HG03354 (cell line): Measurements from ENCODE around the gene PSMF1.

Experiments used
- ATAC-seq: cut with Tn5 transposase; IDR thresholded peaks from one replicate; pipeline ENCODE4 v1.9.1; 2021; ENCODE audit warnings: mild to moderate bottlenecking; ENCODE audit not compliant: unreplicated experiment, poor library complexity, severe bottlenecking

The PSMF1 gene, protein sequence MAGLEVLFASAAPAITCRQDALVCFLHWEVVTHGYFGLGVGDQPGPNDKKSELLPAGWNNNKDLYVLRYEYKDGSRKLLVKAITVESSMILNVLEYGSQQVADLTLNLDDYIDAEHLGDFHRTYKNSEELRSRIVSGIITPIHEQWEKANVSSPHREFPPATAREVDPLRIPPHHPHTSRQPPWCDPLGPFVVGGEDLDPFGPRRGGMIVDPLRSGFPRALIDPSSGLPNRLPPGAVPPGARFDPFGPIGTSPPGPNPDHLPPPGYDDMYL

DNA sequence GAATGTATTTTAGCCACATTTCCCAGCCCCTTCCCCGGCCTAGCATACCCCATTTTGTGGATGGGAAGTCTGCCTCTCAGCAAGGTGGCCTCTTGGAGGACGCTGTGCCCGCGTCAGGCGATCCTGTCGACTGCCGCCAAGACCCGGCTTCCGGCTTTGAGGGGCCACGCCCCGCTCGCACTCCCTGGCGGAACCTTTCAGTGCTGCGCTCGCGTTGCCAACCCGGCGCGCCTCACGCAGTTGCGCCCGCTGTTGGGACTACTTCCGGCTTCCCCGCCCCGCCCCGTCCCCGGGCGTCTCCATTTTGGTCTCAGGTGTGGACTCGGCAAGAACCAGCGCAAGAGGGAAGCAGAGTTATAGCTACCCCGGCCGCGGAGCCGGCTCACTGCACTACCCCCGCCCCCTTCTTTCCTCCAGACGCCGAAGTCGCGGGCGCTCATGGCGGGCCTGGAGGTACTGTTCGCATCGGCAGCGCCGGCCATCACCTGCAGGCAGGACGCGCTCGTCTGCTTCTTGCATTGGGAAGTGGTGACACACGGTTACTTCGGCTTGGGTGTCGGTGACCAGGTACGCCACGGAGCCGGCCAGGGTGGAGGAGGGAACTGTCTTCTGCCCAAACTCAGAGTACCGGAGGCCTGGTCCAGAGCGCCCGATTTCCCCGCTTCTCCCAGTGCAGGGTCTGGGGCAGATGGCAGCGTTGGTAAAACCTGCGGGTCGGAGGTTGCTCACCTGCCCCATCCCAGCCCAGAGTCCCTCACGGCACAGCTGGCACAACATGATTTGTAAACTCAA, at the start of gene PSMF1:
Gene PSMF1, plus strand, starts transcription at position 267 of the 792 bp plus-strand sequence. Its CDS starts 172 bp downstream, at position 439.
- peak; percentile 97 for ATAC-seq

DNA sequence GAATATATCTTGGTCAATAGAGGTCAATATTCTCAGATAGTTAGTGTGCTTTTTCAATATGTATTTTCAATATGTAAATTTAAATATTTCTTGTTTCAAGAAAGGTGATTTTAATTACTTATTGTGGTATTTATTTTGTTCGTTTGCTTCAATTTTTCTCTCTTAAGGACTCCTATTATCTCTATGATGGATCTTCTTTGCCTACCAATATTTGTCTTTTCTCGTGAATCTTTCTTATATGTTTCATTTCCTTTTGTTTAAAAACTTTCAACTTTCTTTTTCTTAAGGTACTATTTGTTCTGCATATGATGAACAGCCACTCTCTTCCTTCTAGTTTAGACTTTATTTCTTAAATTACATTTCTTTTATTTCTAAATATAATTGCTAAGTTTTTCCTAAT, 46.1 kb upstream of the PSMF1 start:
- ATAC-seq, result no peak

DNA sequence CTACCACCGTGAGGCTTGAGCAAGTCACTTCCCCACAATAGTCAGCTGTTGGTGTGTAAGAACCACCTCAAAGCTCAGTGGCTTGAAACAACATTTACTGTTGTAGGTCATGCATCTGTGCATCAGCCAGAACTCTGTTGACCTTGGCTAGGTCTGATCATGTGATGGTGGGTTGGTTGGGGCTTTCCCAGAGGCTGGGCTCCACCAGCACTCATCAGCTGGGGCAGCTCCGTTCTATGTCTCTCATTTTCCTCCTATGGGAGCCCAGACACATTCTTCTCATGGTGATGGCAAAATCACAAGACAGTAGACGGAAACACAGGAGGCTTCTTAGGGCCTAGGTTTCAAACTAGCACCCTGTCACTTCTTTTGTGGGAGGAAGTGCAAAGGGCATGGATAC, 42.8 kb upstream of the PSMF1 start:
- no peak for ATAC-seq

DNA sequence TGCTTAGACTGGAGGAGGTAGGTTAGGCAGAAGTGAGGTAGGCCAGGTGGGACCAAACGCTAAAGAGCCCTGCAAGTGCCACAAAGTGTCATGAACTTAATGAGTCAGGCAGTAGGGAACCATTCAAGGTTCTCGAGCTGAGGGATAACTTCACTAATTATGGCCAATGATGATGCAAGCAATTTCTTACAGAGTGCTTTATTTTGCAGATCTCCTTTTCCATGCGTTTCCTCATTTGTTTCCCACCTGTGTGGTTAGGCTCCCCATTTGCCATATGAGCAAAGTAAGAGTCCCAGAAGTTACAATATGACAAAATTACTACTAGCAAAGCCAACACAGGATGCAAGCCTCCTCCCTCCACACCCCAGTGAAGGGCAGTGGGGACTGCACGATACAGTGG, 36.5 kb upstream of the PSMF1 start:
- no peak for ATAC-seq

DNA sequence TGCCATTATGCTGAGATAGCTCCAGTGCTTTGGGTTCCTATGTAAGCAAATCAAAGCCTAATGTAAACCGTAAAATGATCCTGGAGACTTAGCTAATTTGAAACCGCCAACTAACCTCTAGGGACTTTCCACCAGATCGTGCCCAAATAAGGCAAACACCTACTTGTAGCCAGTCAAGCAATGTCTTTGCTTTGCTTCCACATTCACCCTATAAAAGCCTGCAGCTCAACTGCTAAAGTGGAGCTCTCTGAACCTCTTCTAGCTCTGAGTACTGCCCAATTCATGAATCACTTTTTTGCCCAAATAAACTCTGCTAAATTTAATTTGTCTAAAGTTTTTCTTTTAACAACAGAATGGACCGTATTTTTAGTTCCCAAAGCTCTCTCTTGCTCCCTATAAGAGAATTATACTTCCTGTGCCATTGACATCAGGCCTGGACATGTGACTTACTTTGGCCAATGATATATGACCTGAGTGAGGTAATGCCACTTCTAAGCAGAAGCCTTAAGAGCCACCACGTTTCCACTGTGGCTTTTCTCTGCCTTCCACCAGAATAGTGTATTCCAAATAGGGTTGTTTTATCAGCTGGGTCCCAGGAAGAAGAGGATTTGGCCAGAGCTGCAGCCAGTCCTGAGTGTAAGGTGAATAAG, 34.8 kb upstream of the PSMF1 start:
- ATAC-seq, result no peak

DNA sequence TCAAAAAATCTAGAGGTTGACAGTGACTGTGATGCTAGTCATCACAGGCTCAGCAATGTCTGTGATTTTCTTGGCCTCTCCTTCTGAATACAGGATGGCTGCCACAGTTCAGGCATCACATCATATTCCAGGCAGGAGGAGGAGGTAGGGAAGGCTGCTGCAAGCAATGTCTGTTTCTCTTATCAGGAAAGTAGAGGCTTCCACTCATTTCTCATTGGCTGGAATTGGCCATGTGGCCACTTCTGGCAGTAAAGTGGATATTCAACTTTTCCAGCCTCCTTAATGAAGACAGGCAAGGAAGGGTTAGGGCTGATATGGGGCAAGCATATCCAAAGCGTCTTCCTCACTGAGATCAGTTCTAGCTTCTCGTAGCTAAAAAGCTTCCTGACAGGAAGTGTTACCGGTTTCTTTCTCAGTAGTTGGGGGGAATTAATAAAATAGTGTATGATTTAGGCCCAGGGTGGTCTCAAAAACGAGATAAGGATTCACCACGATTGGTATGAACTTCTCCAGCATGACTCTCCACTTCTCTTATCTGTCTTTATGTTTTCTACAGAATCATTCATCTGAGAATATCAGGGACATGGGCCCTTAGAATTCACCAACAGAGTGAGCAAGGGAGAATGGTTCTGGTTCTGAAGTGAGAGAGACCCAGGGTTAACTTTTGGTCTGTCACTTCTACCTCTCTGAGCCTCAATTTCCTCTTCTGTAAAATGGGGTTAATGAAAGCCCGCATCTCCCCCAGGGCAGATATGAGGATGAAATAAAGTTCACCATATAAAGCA, 32.7 kb upstream of the PSMF1 start:
- no peak for ATAC-seq

DNA sequence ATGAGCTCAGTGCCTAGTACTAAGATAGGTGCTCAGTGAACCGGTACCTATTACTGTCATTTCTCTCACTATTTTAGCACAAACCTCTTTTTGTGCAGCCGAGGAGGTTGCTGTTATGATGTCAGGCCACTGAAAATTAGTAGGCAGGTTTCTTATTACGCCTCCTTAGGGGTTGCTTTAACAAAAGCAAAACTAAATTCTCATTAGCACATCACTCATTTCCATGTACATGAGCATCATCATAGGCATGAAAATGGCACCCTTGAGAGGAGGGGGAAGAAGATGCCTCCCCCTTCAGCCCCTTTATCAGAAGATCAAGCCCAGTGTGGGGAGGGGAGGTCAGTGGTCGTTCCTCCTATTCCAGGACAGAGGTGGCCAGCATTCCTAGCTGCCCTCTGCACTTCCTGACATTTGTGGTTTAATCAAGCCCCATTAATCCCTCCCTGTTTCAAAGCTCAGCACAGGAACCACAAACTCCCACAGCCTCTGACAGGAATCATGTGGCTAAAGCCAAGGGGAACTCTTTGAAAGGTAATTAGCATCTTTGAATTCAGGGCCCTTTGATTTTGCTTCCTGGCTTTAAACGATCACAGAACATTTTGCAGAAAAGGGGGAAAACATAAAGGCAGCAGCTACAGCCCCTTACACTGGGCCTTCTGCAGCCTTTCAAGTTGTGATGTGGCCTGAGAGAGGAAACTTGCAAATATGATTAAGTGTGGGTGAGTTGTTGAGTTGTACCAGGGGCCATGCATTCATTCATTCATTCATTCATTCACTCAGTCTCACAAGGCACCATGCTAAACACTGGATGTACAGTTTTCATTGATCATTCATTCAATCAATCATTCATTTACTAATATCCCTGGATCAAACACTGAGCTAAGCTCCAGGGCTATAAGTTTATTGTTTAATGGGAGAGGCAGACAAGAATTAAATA, 31.9 kb upstream of the PSMF1 start:
- ATAC-seq, result no peak

DNA sequence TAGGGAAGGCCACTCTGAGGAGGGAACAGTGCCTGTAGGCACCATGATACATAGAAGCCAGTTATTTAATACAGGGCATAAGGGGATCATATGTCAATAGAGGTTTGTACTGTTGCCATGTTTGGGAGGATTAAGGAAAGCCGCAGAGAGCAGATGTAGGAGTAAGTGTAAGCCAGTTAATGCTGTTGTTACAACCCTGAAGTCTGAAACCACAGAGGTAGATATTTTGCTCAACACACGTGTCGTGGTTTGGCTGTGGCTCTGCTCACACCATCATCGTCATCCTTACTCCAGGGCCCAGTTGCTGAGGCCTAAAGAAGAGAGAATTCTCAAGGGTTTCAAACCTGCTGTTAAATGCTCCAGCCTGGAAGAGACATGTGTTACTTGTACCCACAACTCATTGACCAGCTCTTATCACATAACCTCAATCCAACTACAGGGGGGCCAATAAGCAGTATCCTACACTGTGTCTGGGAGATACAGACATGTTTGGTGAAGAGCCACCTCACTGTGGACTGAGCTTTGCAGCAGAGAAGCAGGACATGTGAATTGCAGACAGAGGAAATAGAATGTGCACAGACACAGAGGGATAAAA, 31.0 kb upstream of the PSMF1 start:
- ATAC-seq, result no peak

DNA sequence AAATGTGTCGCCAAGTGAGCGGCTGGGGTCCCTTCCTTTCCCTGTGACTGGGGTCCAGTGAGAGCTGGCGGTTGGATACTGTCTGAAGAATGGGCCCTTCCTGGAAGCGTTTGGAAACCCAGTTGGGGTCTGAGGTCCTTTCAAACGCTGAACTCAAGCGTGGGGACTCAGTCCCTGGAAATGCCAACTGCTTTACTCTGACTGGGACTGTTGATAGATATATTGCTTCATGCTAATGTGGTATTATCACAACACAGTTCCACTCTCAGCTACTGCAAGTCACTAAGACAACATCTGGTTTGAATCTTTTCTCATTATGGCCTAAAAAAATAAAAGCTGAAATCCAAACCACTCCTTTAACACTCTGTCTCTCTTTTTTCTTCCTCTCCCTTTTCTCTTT, 23.7 kb upstream of the PSMF1 start:
- no peak for ATAC-seq

DNA sequence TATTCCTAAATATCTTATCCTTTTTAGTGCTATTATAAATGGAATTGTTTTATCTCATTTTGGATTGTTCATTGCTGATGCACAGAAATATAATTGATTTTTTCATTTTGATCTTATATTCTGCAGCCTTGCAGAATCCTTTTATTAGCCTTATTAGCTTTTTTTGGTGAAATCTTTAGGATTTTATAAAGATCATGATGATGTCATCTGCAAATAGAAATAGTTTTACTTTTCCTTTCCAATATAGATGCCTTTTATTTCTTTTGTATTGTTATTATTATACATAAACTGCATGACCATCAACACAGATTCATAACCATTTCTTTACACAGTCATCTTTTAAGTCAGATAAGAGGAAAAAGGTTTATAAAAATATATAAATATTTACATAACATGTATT, 16.9 kb upstream of the PSMF1 start:
- ATAC-seq, result no peak

DNA sequence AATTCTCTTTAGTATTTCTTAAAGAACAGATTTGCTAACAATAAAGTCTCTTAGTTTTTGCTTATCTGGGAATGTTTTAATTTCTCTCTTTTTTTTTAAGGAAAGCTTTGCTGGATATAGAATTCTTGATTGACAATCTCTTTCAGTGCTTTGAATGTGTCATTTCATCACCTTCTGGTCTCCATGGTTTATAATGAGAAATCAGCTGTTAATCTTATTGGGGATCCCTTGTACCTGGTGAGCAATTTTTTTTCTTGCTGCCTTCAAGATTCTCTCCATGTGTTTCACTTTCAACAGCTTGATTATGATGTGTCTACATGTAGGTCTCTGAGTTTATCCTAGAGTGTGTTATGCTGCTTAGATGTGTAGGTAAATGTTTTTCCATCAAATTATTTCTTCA, 16.4 kb upstream of the PSMF1 start:
- ATAC-seq, result no peak

DNA sequence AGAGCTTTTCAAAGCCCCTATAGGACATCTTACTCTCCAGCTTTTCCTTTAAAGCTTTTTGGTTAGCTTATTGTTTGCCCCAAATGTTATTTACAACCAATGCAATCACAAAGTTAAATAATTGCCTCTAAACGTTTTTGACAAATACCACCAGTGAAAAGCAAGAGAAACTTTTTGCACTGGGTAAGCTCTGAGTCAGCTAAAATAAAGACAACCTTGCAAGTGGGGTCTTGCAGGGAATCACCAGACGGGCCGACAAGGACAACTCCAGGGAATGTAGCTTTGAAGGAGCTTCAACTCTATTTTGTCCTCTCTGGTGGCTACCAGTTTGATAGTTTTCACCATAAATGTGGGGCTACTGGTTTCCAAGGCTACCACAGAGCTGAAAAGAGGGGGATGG, 14.7 kb upstream of the PSMF1 start:
- no peak for ATAC-seq

DNA sequence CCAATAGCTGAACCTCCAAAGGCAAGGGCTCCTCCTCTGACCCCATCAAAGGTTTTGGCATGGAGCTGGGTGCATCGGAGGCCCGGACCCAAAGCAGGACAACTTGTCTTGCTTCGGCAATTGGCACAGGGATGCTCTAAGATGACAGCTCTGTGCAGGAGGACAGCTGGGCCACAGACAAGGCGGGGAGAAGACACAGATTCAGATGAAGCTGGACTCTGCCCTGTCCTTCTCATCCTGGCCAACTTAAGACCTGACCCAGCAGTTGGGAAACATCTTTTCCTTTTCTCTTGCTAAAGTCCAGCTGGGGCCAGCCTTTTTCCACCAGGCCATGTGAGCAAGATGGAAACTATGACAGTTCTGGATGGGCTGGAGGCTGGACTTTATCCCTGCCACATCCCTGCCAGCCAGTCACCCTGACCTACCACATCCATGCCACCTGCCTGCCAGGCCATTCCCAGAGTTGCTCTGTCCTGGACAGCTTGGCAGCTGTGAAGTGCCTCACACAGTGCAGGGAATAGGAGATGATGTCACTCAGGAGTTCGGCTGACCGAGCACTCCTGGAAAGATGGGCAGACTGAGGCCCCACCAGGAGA, 12.7 kb upstream of the PSMF1 start:
- ATAC-seq, result no peak

DNA sequence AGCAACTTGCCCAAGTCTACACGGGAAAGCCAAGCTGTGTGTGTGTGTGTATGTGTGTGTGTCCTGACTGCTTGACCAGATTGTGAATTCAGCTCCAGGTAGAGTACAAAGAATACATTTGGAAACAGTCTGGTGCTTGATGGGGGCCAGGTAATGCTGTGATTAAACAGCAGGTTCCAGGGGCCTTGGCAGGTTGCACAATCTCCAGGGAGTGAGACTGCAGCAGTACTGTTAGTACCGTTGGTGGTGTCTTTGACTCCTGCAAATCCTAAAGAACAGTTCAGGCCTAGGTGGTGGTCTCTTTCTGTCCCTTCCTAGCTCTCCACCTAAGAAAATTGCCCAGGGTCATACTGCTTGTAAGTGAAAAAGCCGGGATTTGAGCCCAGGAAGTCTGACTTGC, 11.2 kb upstream of the PSMF1 start:
- no peak for ATAC-seq

DNA sequence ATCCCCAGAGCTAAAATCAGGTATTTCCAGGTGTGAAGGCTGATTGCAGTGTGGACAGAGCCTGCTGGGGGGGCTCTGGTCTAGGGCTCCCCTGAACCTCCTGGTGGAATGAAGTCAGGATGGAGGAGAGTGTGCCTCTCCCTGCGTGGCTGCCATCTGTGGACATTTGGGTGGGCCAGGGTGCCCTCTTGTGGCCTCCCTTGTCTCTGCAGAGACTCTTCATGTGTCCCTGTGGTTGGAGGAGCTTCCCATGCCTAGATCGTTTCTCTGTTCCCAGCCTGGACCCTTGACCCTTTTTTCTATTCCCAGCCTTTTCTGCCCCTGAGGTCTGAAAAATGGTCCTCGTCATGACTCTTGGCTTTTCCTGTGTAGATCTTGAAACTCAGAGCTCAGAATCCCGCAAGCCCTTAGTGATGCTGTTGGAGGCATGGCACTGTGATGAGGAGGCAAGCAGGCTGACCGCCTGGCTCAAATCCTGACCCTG, 9.9 kb upstream of the PSMF1 start:
- ATAC-seq, result no peak

DNA sequence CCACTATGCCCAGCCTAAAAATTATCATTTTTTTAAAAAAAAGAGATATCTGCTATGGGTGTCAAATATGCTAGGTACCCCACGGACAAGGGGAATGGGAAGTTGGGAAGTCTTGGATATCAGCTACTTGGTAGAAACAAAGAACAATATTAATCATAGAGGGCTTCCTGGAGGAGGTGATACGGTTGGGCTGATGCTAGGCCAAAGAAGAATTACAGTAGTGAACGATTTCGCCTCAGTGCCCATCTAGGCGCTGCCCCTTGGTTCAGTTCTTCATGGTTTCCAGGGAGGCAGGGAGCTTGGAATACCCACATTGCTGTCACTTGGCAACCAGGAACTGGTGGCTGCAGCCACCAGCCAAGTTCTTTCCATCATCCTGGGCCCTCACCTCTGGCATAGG, 5.5 kb upstream of the PSMF1 start:
- no peak for ATAC-seq

DNA sequence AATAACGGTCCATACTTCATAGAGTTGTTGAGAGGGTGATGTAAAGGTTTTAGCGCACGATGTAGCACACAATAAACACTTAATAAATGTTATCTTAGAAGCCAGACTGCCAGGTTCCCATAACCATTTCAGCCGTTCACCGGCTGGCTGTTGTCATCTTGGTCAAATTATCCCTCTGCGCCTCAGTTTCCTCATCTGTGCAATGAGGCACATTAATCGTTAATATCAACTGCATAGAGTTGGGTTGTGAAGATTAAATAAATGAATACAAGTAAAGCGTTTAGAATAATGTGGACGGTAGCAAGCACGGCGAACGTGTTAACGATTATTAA, 432 bp upstream of the PSMF1 start:
- no peak for ATAC-seq

DNA sequence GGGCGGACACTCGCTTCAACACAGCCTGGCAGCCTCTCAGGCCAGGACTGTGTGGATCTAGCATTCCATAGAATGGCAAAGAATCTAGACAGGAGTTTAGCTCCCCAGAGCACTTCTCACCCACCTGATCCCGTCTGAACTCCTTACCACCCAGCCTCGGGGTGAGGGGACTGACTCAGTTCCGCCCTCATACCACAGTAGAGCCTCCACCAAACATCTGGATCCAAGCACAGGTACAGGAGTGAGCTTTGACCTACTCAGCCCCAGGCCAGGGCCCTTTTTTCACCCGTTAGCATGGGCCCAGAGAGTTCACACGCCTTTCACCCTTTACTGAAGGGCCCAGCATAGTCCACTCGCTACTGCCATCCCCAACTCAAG, 715 bp downstream of the PSMF1 start:
- no peak for ATAC-seq
